NOMO-1 treated with dmso at 0.1 percent for 144 hours (cell line): ENCODE data around the gene CDH13.

Source experiments
- DNase-seq: peaks from one replicate; lab custom pipeline; 2025; ENCODE audit not compliant: unreplicated experiment; lab: John Stamatoyannopoulos, UW

Gene CDH13

GRCh38 chr16:83328936-83329335 lies 702.2 kb downstream of the CDH13 start:
- no peak for DNase-seq

- no peak for DNase-seq
Observed at GRCh38 chr16:83329441-83329840, 702.7 kb downstream of the CDH13 start.

- DNase-seq = no peak
Observed at GRCh38 chr16:83330251-83330650, 703.5 kb downstream of the CDH13 start.

- DNase-seq = no peak
Observed at GRCh38 chr16:83335076-83335475, 708.3 kb downstream of the CDH13 start.

GRCh38 chr16:83336603-83337002 lies 709.8 kb downstream of the CDH13 start:
- no peak for DNase-seq

- DNase-seq = no peak
Observed at GRCh38 chr16:83338138-83338537, 711.4 kb downstream of the CDH13 start.

- peak; percentile 33 for DNase-seq
Observed at GRCh38 chr16:83338941-83339340, 712.2 kb downstream of the CDH13 start.

GRCh38 chr16:83343935-83344366 lies 717.2 kb downstream of the CDH13 start:
- no peak for DNase-seq

- no peak for DNase-seq
Observed at GRCh38 chr16:83345846-83346640, 719.3 kb downstream of the CDH13 start.

GRCh38 chr16:83348991-83349390 lies 722.2 kb downstream of the CDH13 start:
- DNase-seq = no peak

GRCh38 chr16:83350481-83350880 lies 723.7 kb downstream of the CDH13 start:
- no peak for DNase-seq

- no peak for DNase-seq
Observed at GRCh38 chr16:83351846-83352245, 725.1 kb downstream of the CDH13 start.

GRCh38 chr16:83353241-83353640 lies 726.5 kb downstream of the CDH13 start:
- DNase-seq = no peak

- no peak for DNase-seq
Observed at GRCh38 chr16:83354015-83354414, 727.2 kb downstream of the CDH13 start.

- DNase-seq = no peak
Observed at GRCh38 chr16:83355570-83356218, 728.9 kb downstream of the CDH13 start.

- no peak for DNase-seq
Observed at GRCh38 chr16:83356266-83356665, 729.5 kb downstream of the CDH13 start.

GRCh38 chr16:83356986-83357385 lies 730.2 kb downstream of the CDH13 start:
- DNase-seq = no peak

- no peak for DNase-seq
Observed at GRCh38 chr16:83363521-83363920, 736.8 kb downstream of the CDH13 start.

GRCh38 chr16:83365166-83365565 lies 738.4 kb downstream of the CDH13 start:
- DNase-seq = no peak

GRCh38 chr16:83366228-83366627 lies 739.5 kb downstream of the CDH13 start:
- DNase-seq = no peak

GRCh38 chr16:83374979-83375378 lies 748.2 kb downstream of the CDH13 start:
- no peak for DNase-seq

- no peak for DNase-seq
Observed at GRCh38 chr16:83389751-83390150, 763.0 kb downstream of the CDH13 start.

GRCh38 chr16:83390759-83391158 lies 764.0 kb downstream of the CDH13 start:
- no peak for DNase-seq
